ENCODE measurements around the gene FAM151B. TPM values are rescaled to one million over a fixed set of nuclear protein-coding genes. Genes with fewer than 3 reads are reported as not detected.
"Not testable (repeated sequence)": the region's sequence is repeated elsewhere in the genome, so short reads cannot be mapped to it uniquely, and the experiment has no call there.

Gene FAM151B
- total RNA-seq, 6 experiments from 2014 or later, result 2.0 to 2.7 (median 2.5) TPM

DNA sequence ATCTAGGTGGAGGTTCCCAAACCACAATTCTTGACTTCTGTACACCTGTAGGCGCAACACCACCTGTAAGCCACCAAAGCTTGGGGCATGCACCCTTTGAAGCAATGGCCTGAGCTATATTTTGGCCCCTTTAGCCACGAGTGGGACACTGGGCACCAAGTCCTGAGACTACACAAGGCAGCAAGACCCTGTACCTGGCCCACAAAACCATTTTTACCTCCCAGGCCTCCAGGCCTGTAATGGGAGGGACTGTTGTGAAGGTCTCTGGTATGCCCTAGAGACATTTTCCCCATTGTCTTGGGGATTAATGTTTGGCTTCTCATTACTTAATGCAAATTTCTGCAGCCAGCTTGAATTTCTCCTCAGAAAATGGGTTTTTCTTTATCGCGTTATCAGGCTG, 24.6 kb upstream of the FAM151B start:
- peaks cover 15% of the 10 kb centered on the region for H3K4me1 Mint-ChIP-seq (ENCODE audit: low read depth)
- H3K36me3 Mint-ChIP-seq (ENCODE audit: low read depth), result peaks cover 58% of the 10 kb centered on the region
- H3K4me3 Mint-ChIP-seq, result no peak overlapping the region
- H3K27ac Mint-ChIP-seq, result no peak overlapping the region
- DNase-seq, result no peak
- H3K9me3 Mint-ChIP-seq, result peaks cover 22% of the 10 kb centered on the region
- H3K27me3 Mint-ChIP-seq (ENCODE audit: insufficient read depth), result no peaks in the 10 kb centered on the region
- TF ChIP-seq, protein P1, sequence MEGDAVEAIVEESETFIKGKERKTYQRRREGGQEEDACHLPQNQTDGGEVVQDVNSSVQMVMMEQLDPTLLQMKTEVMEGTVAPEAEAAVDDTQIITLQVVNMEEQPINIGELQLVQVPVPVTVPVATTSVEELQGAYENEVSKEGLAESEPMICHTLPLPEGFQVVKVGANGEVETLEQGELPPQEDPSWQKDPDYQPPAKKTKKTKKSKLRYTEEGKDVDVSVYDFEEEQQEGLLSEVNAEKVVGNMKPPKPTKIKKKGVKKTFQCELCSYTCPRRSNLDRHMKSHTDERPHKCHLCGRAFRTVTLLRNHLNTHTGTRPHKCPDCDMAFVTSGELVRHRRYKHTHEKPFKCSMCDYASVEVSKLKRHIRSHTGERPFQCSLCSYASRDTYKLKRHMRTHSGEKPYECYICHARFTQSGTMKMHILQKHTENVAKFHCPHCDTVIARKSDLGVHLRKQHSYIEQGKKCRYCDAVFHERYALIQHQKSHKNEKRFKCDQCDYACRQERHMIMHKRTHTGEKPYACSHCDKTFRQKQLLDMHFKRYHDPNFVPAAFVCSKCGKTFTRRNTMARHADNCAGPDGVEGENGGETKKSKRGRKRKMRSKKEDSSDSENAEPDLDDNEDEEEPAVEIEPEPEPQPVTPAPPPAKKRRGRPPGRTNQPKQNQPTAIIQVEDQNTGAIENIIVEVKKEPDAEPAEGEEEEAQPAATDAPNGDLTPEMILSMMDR (IDR thresholded peaks at IDR 0.05), result no peak

GRCh38 chr5:80466669-80467485, 21.0 kb upstream of the FAM151B start:
- H3K36me3 Mint-ChIP-seq (ENCODE audit: low read depth), result peaks cover 57% of the 10 kb centered on the region
- H3K4me3 Mint-ChIP-seq, result no peak overlapping the region

DNA sequence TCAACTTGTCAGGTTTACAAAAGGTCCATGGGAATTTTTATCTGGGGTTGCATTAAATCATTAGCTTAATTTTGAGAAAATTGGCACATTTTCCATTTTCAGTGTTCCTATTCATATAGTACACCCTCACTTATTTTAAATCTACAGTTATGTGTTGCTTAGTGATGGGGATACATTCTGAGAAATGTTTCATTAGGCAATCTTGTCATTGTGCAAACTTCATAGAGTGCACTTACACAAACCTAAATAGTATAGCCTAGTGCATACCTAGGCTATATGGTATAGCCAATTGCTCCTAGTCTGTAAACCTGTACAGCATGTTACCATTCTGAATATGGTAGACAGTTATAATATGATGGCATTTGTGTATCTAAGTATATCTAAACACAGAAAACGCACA, 19.8 kb upstream of the FAM151B start:
- no peaks in the 10 kb centered on the region for H3K27me3 Mint-ChIP-seq (ENCODE audit: insufficient read depth)
- peaks cover 15% of the 10 kb centered on the region for H3K4me1 Mint-ChIP-seq (ENCODE audit: low read depth)
- no peak for DNase-seq
- TF ChIP-seq, protein P1 (IDR thresholded peaks at IDR 0.05), result no peak
- H3K36me3 Mint-ChIP-seq (ENCODE audit: low read depth), result peaks cover 45% of the 10 kb centered on the region
- peaks cover 15% of the 10 kb centered on the region for H3K9me3 Mint-ChIP-seq
- H3K4me3 Mint-ChIP-seq, result no peak overlapping the region
- H3K27ac Mint-ChIP-seq, result no peak overlapping the region

More at GRCh38 chr5:80466669-80467485, 21.0 kb upstream of the FAM151B start:
- TF ChIP-seq, protein P1 (IDR thresholded peaks at IDR 0.05), result no peak
- peaks cover 15% of the 10 kb centered on the region for H3K4me1 Mint-ChIP-seq (ENCODE audit: low read depth)
- H3K9me3 Mint-ChIP-seq, result peaks cover 27% of the 10 kb centered on the region
- peak overlapping the region; percentile 61 for H3K27ac Mint-ChIP-seq
- H3K27me3 Mint-ChIP-seq (ENCODE audit: insufficient read depth), result no peaks in the 10 kb centered on the region
- DNase-seq, result peak; percentile 41

- Mint-ChIP-seq H3K4me1 (ENCODE audit: low read depth) (peaks cover 15% of the 10 kb centered on the region), H3K36me3 (ENCODE audit: low read depth) (peaks cover 40% of the 10 kb centered on the region)
- not testable (repeated sequence) for DNase-seq; H3K4me3 Mint-ChIP-seq; H3K27ac Mint-ChIP-seq; H3K9me3 Mint-ChIP-seq; H3K27me3 Mint-ChIP-seq (ENCODE audit: insufficient read depth)
Observed at GRCh38 chr5:80470631-80471030, 17.3 kb upstream of the FAM151B start.

DNA sequence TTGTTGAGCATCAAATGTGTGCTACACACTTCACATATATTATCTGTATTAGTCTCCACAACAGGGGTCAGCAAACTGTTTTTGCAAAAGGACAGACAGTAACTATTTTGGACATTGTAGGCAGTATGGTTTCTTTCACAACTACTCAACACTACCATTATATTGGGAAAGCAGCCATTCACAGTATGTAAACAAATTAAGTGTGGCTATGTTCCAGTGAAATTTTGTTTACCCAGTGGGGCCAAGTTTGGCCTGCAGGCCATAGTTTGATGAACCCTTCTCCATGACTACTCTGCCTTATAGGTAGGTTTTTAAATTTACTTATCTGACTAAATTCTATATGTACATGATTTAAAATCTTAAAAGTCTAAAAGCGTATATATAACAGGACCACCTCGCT, 13.0 kb upstream of the FAM151B start:
- Mint-ChIP-seq H3K27ac (no peak overlapping the region), H3K36me3 (ENCODE audit: low read depth) (peaks cover 27% of the 10 kb centered on the region), H3K9me3 (peaks cover 5% of the 10 kb centered on the region), H3K27me3 (ENCODE audit: insufficient read depth) (no peaks in the 10 kb centered on the region), H3K4me3 (no peak overlapping the region), H3K4me1 (ENCODE audit: low read depth) (no peaks in the 10 kb centered on the region)
- TF ChIP-seq, protein P1 (IDR thresholded peaks at IDR 0.05), result no peak
- DNase-seq, result no peak

DNA sequence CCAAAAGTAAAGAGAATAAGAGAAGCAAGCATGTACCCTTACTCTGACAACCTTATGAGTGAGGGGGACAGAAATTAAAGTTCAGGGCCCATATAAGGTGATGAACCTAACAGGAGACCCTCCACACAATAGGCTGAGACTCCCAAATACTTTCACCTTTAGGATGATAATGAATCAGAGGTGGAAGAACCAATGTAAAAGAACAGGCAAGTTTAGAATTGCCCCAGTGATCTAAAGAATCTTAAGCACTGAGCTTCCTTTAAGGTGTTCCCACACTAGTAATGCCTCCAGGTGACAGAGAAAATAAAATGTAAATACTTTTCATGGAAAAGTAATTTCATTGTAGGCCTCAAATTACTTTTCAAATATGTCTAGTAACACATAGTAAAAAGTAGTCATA, 8.2 kb upstream of the FAM151B start:
- Mint-ChIP-seq H3K4me1 (ENCODE audit: low read depth) (no peaks in the 10 kb centered on the region), H3K9me3 (no peaks in the 10 kb centered on the region), H3K27me3 (ENCODE audit: insufficient read depth) (no peaks in the 10 kb centered on the region; the same call in 1 of the 2 replicates), H3K36me3 (ENCODE audit: low read depth) (peaks cover 25% of the 10 kb centered on the region), H3K4me3 (no peak overlapping the region), H3K27ac (no peak overlapping the region)
- TF ChIP-seq, protein P1 (IDR thresholded peaks at IDR 0.05), result no peak
- DNase-seq, result no peak
